VCaP (cell line): ENCODE data around the gene ELAC1.

Experiments
- H3K27ac ChIP-seq: fragments of 450-650 bp; 2 replicates; pipeline ENCODE4 v1.5.1; 2017
- CTCF ChIP-seq: fragments of 450-650 bp; conservative IDR thresholded peaks from 2 replicates; pipeline ENCODE4 v1.5.1; 2017; ENCODE audit warnings: mild to moderate bottlenecking, moderate library complexity

The ELAC1 gene

DNA sequence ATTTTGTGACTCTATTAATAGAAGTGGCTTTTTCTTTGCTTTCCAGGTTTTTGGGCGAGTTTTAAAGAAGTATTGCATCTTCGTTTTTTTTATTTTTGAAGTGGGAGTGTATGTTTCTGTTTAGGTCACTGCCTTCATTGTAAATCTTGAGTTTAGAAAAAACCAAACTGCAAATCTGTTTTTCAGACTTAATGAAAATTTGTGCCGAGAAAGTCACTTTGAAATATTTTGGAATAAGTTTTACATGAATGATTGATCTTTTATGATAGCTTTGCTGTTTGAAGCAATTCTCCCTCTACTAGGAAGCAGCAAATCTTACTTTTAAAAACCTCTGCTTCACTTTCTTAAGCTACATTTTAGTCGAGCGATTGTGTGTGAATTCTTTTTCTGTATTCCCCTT is 64.4 kb downstream of the ELAC1 start:
- peak overlapping the region; percentile 98 for H3K27ac ChIP-seq
- no peak for TF ChIP-seq CTCF

GRCh38 chr18:51037230-51037629 is 69.4 kb downstream of the ELAC1 start:
- TF ChIP-seq CTCF = no peak
- H3K27ac ChIP-seq = peak overlapping the region; percentile 34
